Fibroblast of skin of right biceps (primary cell): ENCODE measurements around the gene JADE3.

Experiments used
- DNase-seq: peaks from one replicate; pipeline ENCODE4 v3.0.0-alpha.2; 2013

JADE3 gene

DNA sequence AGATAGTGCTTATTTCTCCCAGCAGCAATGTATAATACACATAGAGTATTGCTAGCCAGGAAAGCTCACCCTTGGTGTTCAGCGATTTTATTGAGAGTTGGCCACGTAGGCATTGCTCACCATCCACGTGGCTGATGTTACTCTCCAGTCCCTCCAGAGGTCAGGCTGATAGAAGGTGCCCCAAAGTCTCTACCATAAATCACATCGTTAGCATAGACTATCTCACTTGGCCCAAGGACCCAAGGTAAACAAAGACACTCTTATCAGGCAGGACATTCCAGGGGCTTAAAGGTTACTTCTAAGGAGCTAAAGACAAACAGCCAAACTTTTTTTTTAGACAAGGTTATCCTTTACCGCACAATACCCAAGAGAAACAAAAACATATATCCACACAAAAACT is 135.8 kb downstream of the JADE3 start:
- no peak for DNase-seq

DNA sequence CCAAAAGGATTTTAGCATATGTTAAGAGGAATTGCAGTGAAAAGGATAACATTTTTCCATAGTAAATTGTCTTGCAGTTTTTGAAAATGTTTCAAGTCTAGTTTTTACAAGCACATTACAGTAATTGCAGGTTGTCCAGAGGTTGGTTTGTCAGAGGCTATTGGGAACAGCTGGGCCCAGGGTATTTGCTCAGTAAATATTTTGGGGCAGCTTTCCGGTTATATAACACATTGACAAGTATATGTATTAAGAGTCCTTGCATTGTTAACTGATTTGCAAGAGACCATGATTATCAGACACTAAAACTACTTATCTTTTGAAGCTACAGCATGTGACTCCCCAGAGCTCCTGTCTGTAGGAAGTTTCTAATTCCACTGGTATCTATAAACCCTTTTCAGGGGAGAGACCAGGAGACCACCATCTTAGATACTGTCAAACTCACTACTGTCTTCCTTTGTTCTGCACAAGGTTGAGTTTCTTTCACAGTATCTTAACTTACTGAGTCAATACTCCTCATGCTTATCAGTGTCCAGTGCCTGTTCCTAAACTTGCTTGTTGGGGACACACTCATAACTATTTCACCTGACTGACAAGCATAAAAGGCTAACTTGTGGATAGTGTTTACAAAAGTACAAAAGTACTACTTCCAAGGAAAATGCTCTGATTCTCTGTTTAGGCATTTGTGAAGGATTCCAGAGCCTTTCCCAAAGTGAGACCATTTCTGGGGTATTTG is 147.1 kb downstream of the JADE3 start:
- DNase-seq = no peak

DNA sequence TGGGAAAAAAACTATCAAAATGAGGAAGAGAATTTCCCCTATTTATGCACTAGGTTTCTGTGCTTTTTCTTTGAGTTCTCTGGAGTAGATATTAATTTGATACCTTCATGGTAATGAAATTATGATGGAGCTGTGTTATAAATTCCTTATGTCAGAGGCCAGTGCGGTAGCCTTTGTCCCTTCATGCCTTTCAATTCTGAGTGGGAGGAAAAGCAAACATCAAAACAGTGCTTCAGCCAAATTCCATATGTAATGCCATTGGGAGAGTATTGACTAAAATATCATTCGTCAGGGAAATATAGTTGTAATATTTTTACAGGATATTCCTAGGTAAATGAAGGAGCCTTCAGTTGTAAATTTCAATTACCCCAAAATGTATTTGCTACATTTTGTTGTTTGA is 148.5 kb downstream of the JADE3 start:
- DNase-seq = no peak

DNA sequence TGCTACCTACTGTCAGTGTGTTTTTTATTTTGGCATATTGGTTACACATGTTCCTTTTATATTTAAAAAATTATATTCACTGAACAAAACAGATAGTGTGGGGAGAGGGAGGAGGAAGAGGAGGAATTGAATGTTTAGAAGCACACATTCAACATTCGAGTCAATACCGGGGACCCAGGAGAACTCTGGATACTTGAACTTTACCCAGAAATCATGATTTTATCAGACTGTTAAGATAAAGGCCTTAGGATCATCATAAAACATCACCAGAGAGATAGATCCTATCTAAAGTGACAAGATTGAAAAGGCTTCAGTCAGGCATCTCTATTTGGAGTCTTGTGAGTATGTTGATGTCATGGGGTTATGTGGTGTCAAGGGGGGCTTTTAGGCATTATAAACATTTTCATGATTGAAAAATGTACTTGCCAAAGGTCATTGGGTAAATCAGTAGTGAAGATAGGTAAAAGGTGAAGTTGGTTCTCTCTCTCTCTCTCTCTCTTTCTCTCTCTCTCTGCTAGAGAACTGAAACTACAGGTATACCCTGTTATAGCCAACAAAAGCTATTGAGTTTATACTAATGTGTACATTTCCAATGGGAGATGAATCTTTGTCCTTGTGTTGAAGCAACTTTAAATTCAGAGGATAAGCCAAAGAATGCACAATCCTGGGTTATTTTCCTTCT is 149.2 kb downstream of the JADE3 start:
- DNase-seq = no peak

DNA sequence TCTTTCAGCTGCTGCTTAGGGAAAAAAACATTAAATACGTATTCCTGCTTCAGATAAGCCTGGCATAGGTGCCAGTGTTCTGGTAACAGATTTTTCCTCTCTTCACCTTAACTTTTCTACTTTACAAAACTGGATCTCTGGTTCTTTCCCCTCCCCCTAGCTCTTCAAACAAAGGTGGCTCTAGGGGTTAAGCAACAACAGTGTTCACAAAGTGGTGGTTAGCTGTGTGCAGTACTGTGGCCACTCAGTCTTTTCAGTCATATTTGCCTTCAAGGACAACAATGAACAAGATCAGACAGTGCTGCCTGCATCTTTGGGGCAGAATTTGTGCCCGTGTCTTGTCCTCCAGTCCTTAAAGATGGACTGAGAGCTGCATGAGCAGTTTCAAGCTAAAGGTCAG is 151.0 kb downstream of the JADE3 start:
- no peak for DNase-seq

DNA sequence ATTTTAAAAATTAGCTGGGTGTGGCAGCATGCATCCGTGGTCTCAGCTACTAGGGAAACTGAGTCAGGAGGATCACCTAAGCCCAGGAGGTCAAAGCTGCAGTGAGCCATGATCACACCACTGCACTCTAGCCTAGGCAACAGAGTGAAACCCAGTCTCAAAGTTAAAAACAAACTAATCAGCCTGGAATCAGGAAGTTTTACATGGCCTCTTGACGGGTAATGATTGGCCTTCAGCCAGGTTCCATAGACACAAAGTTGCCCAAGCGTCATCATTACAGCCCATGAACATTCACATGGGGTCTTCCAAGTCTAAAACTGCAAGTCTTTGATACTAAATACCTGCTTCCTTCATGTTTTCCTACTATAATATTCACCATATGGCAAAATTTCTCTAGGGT is 156.0 kb downstream of the JADE3 start:
- no peak for DNase-seq

DNA sequence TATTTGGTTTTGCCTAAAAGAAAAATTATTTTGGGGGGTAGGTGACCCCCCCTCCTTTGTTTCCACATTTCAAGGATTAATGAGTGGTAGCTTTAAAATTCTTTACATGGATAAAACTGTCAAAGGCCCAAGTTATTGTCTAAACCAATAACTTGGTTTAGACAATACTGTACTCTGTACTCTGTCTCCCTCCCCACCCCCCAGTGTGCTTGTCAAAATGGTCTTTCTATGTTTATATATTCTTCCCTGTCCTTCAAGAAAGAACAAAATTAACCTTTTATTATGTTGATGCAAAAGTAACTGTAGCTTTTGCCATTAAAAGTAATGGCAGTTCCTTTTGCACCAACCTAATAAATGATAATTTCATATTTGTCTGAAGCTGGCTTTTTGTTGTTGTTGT is 156.5 kb downstream of the JADE3 start:
- DNase-seq = no peak

DNA sequence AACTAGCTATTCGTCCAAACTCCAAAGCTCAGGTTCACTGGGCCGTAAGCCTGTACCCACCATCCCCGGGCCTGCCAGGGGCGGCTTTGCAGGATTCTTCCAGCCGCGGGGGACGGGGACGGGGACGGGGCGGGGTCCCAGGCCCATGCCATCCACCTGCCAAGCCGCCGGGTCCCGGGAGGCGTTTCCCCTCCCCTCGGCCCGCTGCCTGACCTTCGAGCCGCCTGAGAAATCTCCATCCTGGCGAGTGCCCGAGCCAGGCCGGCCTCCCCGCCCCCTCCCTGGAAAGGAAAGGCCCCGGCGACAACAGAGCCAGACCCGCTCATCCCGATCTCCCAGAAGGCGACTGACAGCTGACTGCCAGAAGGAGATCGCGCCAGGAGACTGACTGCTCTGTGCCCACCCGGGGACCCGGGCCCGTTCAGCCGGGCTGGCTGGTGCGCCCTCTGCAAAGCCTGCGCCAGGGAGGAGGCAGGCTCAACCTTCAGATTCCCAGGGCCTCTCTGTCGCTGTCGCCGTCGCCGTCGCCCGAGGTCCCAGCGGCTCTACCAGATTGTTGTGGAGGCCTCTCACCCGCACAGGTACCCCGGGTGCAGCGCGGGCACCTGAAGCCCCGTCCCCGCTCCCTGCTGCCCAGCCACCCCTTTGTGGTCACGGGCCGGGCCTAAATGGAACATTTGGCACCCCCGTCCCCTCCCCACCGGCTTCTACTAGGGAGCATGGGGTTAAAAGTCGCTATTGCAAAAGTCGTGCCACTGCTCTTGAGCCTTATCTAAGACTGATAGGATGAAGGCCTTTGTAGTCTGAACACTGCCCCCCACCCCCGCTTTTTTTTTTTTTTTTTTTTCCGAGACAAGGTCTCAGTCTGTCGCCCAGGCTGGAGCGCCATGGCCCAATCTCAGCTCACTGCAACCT is 166.2 kb downstream of the JADE3 start, which contains the start of gene RGN:
TSS of gene RGN (plus strand) at position 315 of the 915 bp plus-strand sequence. CDS start 2,702 bp downstream, outside the sequence.
- DNase-seq = peak; percentile 2

DNA sequence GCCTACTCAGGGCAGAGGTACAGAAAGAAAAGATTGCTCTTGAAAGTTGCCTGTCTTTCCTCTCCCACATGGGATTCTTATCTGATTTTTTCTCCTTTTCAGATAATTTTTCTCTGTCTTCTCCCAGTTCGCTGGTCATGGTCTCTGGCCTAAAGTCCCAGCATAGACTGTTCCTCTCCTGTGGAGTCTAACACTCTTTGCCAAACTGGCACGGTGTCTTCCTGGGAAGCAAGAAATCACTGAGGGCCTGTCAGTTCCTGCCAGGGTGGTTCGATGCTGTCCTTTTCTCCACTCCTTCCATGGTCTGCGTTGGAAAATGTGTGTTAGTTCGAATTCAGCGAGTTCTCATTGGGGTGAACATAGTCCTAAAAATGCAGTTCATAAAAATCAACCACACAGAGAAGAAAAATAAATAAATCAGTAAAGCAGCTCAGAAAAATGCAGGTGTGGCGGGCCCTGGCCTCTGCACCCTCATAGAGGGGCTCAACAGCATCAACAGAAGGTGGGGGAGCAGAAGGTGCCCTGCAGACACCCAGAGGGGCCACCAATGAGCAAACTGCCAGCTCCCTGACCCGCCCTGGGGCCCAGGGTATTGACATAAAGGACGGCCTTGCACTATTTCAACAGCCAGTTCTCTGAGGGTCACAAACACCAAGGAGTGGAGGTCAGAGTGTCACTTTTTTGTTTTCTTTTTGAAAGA is 168.1 kb downstream of the JADE3 start:
- DNase-seq = no peak

DNA sequence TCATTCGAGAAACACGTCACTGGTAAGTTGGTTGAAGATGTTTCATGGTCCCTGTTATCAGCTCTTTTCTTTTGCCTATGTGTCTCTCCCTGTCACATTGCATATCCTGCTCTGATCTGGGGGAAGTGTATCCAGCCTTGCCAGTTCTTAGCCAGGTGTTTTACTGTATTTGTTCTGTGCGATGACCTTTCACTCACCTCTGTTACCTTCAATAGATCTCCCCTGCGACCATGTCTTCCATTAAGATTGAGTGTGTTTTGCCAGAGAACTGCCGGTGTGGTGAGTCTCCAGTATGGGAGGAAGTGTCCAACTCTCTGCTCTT is 168.7 kb downstream of the JADE3 start:
- no peak for DNase-seq

DNA sequence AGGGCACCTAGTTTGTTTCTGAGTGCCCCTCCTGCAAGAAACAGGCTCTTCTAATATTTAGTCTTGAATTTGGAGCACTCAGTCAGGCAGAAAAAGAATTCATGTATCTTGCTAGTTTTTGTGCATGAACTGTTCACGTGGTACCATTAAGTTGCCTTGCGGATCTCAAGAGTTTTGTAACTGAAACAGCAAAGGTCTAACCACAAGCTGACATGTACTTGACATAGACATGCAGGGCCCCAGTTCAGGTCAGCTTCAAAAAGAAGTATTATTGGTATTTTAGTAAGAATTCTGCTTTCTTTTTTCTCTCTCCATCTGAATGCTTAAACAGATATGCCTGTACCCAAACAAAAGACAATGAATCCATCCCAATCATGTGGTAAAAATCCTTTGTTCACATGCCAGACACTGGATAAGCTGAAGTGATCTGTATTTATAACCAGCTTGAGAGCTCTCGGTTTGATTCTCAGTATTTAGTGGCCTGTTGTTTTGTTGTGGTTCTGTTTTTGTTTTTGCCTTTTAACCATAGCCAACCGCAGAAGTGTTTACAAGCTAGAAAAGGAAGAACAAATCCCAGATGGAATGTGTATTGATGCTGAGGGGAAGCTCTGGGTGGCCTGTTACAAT is 179.0 kb downstream of the JADE3 start:
- DNase-seq = no peak

DNA sequence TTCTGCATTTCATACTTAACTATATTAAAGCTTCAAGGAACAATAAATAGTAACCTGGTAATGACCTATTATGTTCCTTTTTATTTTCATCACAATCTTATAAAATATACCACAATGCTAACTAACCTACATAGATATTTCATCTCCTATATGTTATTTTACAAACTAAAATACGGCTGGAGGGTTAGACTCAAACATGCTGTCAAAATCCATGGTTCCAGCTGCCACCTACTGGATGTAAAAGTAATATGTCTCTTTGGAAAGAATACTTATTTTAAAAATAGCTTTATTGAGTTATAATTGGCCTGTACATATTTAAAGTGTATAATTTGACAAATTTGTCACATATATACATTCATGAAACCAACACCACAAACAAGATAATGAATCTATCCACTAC is 181.0 kb downstream of the JADE3 start:
- DNase-seq = peak; percentile 19

DNA sequence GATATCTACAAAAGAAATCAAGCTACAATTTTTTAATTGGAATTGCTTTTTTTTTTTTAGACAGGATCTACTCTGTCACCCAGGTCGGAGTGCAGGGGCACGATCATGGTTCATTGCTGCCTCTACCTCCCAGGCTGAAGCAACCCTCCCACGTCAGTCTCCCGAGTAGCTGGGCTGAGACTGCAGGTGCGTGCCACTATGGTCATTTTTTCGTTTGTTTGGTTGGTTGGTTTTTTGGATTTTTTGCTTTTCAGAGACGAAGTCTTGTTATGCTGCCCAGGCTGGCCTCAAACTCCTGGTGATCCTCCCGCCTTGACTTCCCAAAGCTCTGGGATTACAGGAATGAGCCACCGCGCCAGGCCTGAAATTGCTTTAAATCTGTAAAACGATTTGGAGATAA is 181.6 kb downstream of the JADE3 start:
- DNase-seq = no peak

DNA sequence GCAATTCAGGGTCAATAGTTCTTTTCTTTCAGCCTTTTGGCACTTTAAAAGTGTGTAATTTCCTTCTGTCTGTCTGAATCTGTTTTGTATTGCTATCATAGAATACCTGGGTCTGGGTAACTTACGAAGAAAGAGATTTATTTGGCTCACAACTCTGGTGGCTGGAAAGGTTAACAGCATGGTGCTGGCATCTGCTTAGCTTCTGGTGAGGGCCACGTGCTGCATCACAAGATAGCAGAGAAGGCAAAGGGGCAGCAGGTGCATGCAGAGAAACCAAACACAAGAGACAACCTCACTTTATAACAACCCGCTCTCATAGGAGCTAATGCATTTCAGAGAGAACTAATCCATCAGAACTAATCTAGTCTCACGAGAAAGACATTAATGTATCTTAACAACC is 184.8 kb downstream of the JADE3 start:
- no peak for DNase-seq

DNA sequence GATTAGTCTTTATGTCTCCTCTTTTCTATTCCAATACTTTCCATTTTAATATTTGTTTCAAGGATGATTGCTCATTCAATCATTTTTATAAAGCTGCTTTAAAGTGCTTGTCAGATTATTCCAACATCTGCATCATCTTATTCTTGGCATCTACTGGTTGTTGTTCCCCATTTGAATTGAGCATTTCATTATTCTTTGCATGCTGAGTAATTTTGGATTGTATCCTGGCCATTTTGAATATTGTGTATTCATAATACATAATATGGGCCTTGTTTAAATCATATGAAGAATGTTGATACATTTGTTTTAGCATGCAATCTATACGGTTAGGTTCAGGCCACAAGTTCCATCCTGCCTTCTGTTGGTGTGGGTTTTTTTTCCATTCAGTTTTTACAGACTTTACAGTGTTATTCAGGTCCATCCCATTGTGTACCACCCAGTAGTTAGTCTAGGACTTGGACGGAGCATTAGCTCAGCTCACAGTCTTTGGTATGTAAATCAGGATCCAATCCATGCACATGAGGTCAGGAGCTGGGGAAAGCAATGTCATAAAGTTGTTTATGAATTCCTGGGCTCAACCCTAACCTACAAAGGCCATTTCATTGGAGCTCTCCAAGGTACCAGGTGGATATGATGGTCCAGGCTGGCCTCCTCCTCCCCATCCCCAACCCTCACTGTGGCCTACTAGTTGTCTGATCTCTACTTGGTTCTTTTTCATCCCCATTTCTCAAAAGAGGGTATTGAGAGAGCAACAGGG is 186.3 kb downstream of the JADE3 start:
- DNase-seq = no peak

DNA sequence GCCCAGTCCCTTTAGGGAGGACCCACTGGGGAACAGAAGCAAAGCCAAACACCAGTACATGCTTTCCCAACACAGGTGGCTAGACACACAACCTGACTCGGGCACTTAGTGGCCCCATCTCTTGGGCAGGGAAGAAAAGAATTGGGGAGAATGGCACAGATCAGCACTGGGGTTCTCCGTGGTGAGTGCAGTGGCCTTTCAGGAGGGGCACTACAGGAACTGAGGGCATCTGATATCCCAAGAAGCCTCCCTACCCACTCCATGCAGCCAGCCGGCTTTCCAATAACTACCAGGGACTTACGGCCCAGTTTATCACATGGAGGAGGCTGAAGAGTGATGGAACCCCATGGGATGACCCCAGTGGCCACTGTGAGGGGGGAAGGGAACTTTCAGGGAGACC is 189.0 kb downstream of the JADE3 start:
- DNase-seq = no peak
